ENCODE measurements around the gene CPVL. TPM values are rescaled to one million over a fixed set of nuclear protein-coding genes. Genes with fewer than 3 reads are reported as not detected.

Gene CPVL
- total RNA-seq, 2 donors from 2014 or later = 4.7 to 48.3 TPM

DNA sequence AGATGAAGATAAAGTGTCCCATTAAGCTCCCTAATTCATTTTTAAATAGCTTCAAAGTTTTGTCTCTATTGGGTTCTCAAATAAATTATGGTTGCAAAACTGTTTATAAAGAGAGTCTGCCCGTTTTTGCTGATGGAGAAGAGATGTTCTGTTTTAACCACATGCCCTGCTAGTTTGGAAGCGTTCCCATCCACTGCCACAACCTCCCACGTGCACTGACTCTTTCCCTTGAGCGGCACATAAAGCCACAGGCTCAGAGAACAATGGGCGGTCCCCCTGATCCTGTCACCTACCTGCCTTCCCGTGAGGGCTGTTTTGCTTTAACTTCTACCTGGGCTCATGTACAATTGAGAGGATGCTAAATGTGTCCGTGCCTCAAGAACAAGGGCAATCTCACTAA, 65.5 kb downstream of the CPVL start:
- H3K4me3 ChIP-seq = no peak overlapping the region
- no peak overlapping the region for H3K27ac ChIP-seq
- no peaks in the 10 kb centered on the region for H3K36me3 ChIP-seq
- no peaks in the 10 kb centered on the region for H3K9me3 ChIP-seq
- no peaks in the 10 kb centered on the region for H3K4me1 ChIP-seq (replicated peaks)
- no peaks in the 10 kb centered on the region for H3K27me3 ChIP-seq (replicated peaks; ENCODE audit: insufficient read depth)
- no peak for DNase-seq (ENCODE audit: low spot score)
- 36% methylated on average over 7 of the region's 7 CpGs for WGBS
- intact Hi-C loops (cut with DNase I) = no loop called here
- no peak for TF ChIP-seq POLR2A (IDR thresholded peaks at IDR 0.05)
- TF ChIP-seq, protein P1, sequence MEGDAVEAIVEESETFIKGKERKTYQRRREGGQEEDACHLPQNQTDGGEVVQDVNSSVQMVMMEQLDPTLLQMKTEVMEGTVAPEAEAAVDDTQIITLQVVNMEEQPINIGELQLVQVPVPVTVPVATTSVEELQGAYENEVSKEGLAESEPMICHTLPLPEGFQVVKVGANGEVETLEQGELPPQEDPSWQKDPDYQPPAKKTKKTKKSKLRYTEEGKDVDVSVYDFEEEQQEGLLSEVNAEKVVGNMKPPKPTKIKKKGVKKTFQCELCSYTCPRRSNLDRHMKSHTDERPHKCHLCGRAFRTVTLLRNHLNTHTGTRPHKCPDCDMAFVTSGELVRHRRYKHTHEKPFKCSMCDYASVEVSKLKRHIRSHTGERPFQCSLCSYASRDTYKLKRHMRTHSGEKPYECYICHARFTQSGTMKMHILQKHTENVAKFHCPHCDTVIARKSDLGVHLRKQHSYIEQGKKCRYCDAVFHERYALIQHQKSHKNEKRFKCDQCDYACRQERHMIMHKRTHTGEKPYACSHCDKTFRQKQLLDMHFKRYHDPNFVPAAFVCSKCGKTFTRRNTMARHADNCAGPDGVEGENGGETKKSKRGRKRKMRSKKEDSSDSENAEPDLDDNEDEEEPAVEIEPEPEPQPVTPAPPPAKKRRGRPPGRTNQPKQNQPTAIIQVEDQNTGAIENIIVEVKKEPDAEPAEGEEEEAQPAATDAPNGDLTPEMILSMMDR (IDR thresholded peaks at IDR 0.05) = no peak
- no peak for TF ChIP-seq POLR2AphosphoS5 (IDR thresholded peaks at IDR 0.05)

DNA sequence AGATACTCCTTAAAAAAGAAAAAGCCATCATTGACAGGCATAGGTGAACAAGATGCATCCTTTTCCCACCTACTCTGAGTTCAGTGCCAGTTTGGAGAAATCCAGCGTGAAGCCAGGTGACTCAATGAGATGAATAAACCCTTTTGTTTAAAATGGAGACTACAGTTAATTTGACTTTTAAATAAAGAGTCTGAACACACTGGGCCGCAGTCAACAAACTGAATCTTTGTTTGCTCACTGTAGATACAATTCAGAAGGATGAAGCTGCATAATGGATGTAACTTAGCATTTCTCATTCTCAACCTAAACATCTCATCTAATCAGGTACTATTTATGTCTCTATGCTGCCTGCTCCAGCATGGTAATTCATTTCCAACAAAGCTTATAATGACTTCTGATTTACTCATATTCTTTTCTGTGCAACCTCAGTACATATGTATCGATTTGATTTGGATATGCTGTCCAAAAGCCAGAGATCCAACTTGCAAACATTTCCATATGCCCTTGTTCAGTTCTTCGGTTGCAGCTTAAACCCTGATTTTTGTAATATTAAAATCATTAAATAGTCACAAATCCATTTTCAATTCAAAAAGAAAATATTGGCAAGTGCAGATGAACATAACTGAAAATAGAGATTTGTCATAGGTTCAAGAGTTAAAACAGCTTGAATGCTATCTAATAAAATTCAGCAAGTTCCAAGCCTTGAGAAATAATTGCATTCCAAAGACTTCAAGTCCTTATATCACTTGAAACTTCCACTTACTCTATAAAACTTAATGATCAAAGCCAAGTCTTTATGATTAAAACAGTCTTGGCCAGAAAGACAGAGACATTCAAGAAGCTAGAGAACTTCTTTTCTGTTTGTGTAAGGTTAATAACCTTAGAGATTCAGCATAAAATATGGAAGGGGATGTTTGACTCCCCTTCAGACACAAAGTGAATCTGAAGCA, 67.8 kb downstream of the CPVL start:
- WGBS = 57% methylated on average over 4 of the region's 4 CpGs
- H3K4me3 ChIP-seq = no peak overlapping the region
- DNase-seq (ENCODE audit: low spot score) = no peak

DNA sequence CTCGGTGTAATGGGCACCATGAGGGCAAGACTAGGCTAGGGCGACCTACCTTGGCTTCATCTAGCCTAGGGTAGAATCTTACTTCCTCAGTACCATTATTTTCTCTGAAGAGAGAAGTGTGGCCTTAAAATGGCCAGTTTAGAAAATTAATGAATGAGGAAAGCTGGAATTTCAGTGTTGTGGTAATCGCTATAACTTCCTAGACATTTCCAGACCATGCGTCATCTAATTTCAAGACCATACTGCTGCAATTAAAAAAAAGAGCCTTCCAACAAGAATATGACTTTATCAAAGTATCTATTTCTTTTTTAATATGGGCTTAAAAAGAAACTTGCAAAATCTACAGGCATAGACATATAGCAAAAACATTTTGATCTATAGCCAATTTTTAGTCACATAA, 68.5 kb downstream of the CPVL start:
- Histone ChIP-seq H3K4me1 (replicated peaks) (no peaks in the 10 kb centered on the region), H3K27me3 (replicated peaks; ENCODE audit: insufficient read depth) (no peaks in the 10 kb centered on the region), H3K4me3 (no peak overlapping the region), H3K27ac (no peak overlapping the region), H3K36me3 (no peaks in the 10 kb centered on the region), H3K9me3 (no peaks in the 10 kb centered on the region)
- intact Hi-C loops (cut with DNase I) = no loop called here
- TF ChIP-seq POLR2AphosphoS5 (IDR thresholded peaks at IDR 0.05) = no peak
- TF ChIP-seq POLR2A (IDR thresholded peaks at IDR 0.05) = no peak
- TF ChIP-seq, protein P1 (IDR thresholded peaks at IDR 0.05) = no peak
- DNase-seq (ENCODE audit: low spot score) = no peak
- WGBS = 98% methylated on average over 4 of the region's 4 CpGs

More for the DNA sequence above, 67.8 kb downstream of the CPVL start:
- H3K4me1 ChIP-seq (replicated peaks) = no peaks in the 10 kb centered on the region
- no peaks in the 10 kb centered on the region for H3K27me3 ChIP-seq (replicated peaks; ENCODE audit: insufficient read depth)
- TF ChIP-seq, protein P1 (IDR thresholded peaks at IDR 0.05) = no peak
- TF ChIP-seq POLR2A (IDR thresholded peaks at IDR 0.05) = no peak
- TF ChIP-seq POLR2AphosphoS5 (IDR thresholded peaks at IDR 0.05) = no peak
- no peak overlapping the region for H3K27ac ChIP-seq
- intact Hi-C loops (cut with DNase I) = no loop called here
- H3K9me3 ChIP-seq = no peaks in the 10 kb centered on the region
- no peaks in the 10 kb centered on the region for H3K36me3 ChIP-seq

DNA sequence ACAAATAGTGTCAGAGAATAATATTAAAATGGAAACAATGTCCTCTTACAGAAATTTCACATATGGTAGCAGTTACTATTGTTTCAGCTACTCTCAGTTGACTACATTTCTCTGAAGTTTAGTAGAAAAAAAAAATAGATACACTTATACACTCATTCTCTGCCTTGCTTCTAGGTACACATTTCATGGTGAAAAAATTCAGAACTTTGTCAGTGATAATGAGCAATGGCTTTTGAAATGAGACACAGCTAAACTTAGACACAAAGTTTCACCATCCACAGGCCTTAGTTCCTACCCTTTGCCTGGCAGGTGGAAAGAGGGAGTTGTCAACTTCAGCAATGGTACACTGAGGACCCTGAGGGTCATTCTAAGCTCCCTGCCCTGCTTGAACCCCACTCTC, 69.2 kb downstream of the CPVL start:
- intact Hi-C loops (cut with DNase I) = no loop called here
- Histone ChIP-seq H3K36me3 (no peaks in the 10 kb centered on the region), H3K4me1 (replicated peaks) (no peaks in the 10 kb centered on the region), H3K4me3 (no peak overlapping the region), H3K9me3 (no peaks in the 10 kb centered on the region), H3K27ac (no peak overlapping the region), H3K27me3 (replicated peaks; ENCODE audit: insufficient read depth) (no peaks in the 10 kb centered on the region)
- TF ChIP-seq, protein P1 (IDR thresholded peaks at IDR 0.05) = no peak
- no peak for TF ChIP-seq POLR2A (IDR thresholded peaks at IDR 0.05)
- DNase-seq (ENCODE audit: low spot score) = no peak

DNA sequence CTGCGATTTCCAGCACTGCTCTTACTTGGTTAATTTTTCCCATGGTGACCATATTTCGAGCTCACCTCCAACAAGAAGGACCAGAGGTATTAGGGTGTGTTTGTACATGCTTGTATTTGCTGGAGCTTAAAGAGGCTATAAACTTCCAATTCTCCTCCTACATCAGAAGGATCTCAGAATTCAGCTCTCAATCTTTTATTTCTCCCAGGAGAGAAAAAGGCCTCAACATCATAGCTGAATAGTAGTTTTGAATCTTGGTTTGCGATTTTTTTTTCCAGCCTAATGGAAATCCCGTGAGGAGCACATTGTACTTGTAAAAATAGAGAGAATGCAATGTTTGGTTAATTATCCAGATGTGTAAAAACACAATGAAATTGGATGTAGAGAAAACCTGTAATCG, 69.7 kb downstream of the CPVL start:
- Histone ChIP-seq H3K9me3 (no peaks in the 10 kb centered on the region), H3K36me3 (no peaks in the 10 kb centered on the region), H3K27ac (no peak overlapping the region), H3K27me3 (replicated peaks; ENCODE audit: insufficient read depth) (no peaks in the 10 kb centered on the region), H3K4me1 (replicated peaks) (no peaks in the 10 kb centered on the region), H3K4me3 (no peak overlapping the region)
- 25% methylated on average over 5 of the region's 5 CpGs for WGBS
- TF ChIP-seq POLR2AphosphoS5 (IDR thresholded peaks at IDR 0.05) = no peak
- TF ChIP-seq POLR2A (IDR thresholded peaks at IDR 0.05) = no peak
- TF ChIP-seq, protein P1 (IDR thresholded peaks at IDR 0.05) = no peak
- intact Hi-C loops (cut with DNase I) = no loop called here
- no peak for DNase-seq (ENCODE audit: low spot score)

Measured in prostate gland (tissue), 2 donors.